ENCODE measurements around the gene ACAT2. TPM values are rescaled to one million over a fixed set of nuclear protein-coding genes. Genes with fewer than 3 reads are reported as not detected.

The ACAT2 gene
- polyA plus RNA-seq, 1 experiment = 39.9 TPM

GRCh38 chr6:159766906-159767305 is 5.1 kb downstream of the ACAT2 start:
- ChIA-PET POLR2A (no interaction called here), CTCF (no interaction called here)
- DNase-seq (ENCODE audit: low read depth, low spot score) = peak; percentile 34
- H3K27ac ChIP-seq (ENCODE audit: low read depth, low read length) = peak overlapping the region; percentile 52
- no peak overlapping the region for H3K4me3 ChIP-seq (ENCODE audit: low read depth, low read length)
- no peaks in the 10 kb centered on the region; the same call in 1 of the 2 replicates for H3K9me3 ChIP-seq (ENCODE audit: control insufficient read depth, insufficient read depth, low read length)
- no peaks in the 10 kb centered on the region for H3K27me3 ChIP-seq (ENCODE audit: control insufficient read depth, insufficient read depth, low read length)
- TF ChIP-seq CTCF (IDR thresholded peaks at IDR 0.05; ENCODE audit: low read depth, low read length) = no peak

- Histone ChIP-seq H3K27ac (ENCODE audit: low read depth, low read length) (no peak overlapping the region), H3K4me3 (ENCODE audit: low read depth, low read length) (no peak overlapping the region), H3K27me3 (ENCODE audit: control insufficient read depth, insufficient read depth, low read length) (no peaks in the 10 kb centered on the region), H3K9me3 (ENCODE audit: control insufficient read depth, insufficient read depth, low read length) (no peaks in the 10 kb centered on the region)
- DNase-seq (ENCODE audit: low read depth, low spot score) = no peak
- TF ChIP-seq CTCF (IDR thresholded peaks at IDR 0.05; ENCODE audit: low read depth, low read length) = no peak
- POLR2A ChIA-PET = interaction anchor here (0.7 kb wide), 1 partner anchor 20 kb away, joined by 3 read pairs; the partner anchor contains the start of gene TCP1
- CTCF ChIA-PET = interaction anchor here (0.6 kb wide), 1 partner anchor 10 kb away, joined by 3 read pairs; no protein-coding TSS in a partner anchor
Measured at GRCh38 chr6:159769470-159769869, 7.6 kb downstream of the ACAT2 start.

GRCh38 chr6:159772196-159772595 is 10.4 kb downstream of the ACAT2 start:
- POLR2A ChIA-PET = no interaction called here
- no peaks in the 10 kb centered on the region for H3K9me3 ChIP-seq (ENCODE audit: control insufficient read depth, insufficient read depth, low read length)
- CTCF ChIA-PET = interaction anchor here (0.7 to 1.3 kb wide), 2 partner anchors 81 to 1923 kb away, joined by 3 to 5 read pairs; no protein-coding TSS in a partner anchor
- no peaks in the 10 kb centered on the region for H3K27me3 ChIP-seq (ENCODE audit: control insufficient read depth, insufficient read depth, low read length)
- no peak for TF ChIP-seq CTCF (IDR thresholded peaks at IDR 0.05; ENCODE audit: low read depth, low read length)
- no peak for DNase-seq (ENCODE audit: low read depth, low spot score)
- no peak overlapping the region for H3K27ac ChIP-seq (ENCODE audit: low read depth, low read length)
- no peak overlapping the region for H3K4me3 ChIP-seq (ENCODE audit: low read depth, low read length)

GRCh38 chr6:159777240-159777904 is 15.5 kb downstream of the ACAT2 start:
- no peak overlapping the region for H3K4me3 ChIP-seq (ENCODE audit: low read depth, low read length)
- CTCF ChIA-PET = interaction anchor here (0.6 to 0.7 kb wide), 2 partner anchors 144 to 190 kb away, joined by 3 to 5 read pairs; no protein-coding TSS in a partner anchor
- no peaks in the 10 kb centered on the region for H3K27me3 ChIP-seq (ENCODE audit: control insufficient read depth, insufficient read depth, low read length)
- no peak for DNase-seq (ENCODE audit: low read depth, low spot score)
- POLR2A ChIA-PET = no interaction called here
- H3K9me3 ChIP-seq (ENCODE audit: control insufficient read depth, insufficient read depth, low read length) = no peaks in the 10 kb centered on the region
- H3K27ac ChIP-seq (ENCODE audit: low read depth, low read length) = no peak overlapping the region
- no peak for TF ChIP-seq CTCF (IDR thresholded peaks at IDR 0.05; ENCODE audit: low read depth, low read length)

GRCh38 chr6:159778131-159778530 is 16.3 kb downstream of the ACAT2 start:
- no peak for DNase-seq (ENCODE audit: low read depth, low spot score)
- Histone ChIP-seq H3K27ac (ENCODE audit: low read depth, low read length) (no peak overlapping the region), H3K4me3 (ENCODE audit: low read depth, low read length) (no peak overlapping the region), H3K9me3 (ENCODE audit: control insufficient read depth, insufficient read depth, low read length) (no peaks in the 10 kb centered on the region), H3K27me3 (ENCODE audit: control insufficient read depth, insufficient read depth, low read length) (no peaks in the 10 kb centered on the region)
- ChIA-PET POLR2A (no interaction called here), CTCF (interaction anchor here (0.6 to 0.7 kb wide), 2 partner anchors 144 to 742 kb away, joined by 3 to 5 read pairs; no protein-coding TSS in a partner anchor)
- TF ChIP-seq CTCF (IDR thresholded peaks at IDR 0.05; ENCODE audit: low read depth, low read length) = no peak

Data from AG04450 (cell line).